A673 (cell line): ENCODE measurements around the gene ACADSB. TPM values are rescaled to one million over a fixed set of nuclear protein-coding genes. Genes with fewer than 3 reads are reported as not detected.

ENCODE experiments used
- BruUV-seq: library from RNA; stranded (reverse); fragments of 400-500 nt; replicated peaks from 2 replicates; lab custom pipeline; 2021; lab: Mats Ljungman, UMichigan
- CTCF ChIA-PET: fragments of 300-600 bp; sonication (Branson Sonifier 250); formaldehyde crosslinking; loops from one replicate; lab custom pipeline; 2022; ENCODE audit warnings: antibody characterized with exemption; lab: Charles Lee
- POLR2A ChIA-PET: fragments of 300-600 bp; sonication (Branson Sonifier 250); formaldehyde crosslinking; loops from one replicate; lab custom pipeline; 2022; ENCODE audit warnings: antibody characterized with exemption; ENCODE audit not compliant: low non-redundant PET; lab: Charles Lee
- DNase-seq: peaks from one replicate; pipeline ENCODE4 v3.0.0-alpha.2; 2015; ENCODE audit warnings: low spot score
- H3K27ac ChIP-seq: fragments of 200-600 bp; sonication (generic); 2 replicates; pipeline ENCODE4 v1.5.1; 2016; ENCODE audit warnings: mixed run types, low read depth, mild to moderate bottlenecking, mixed read lengths, antibody characterized with exemption, low read length; ENCODE audit not compliant: poor library complexity, severe bottlenecking
- H3K27me3 ChIP-seq: fragments of 200-600 bp; sonication (generic); replicated peaks from 2 replicates; pipeline ENCODE4 v1.6.1; 2017; ENCODE audit warnings: mixed run types, low read depth, mild to moderate bottlenecking, mixed read lengths, antibody characterized with exemption, low read length; ENCODE audit not compliant: insufficient read depth, poor library complexity
- H3K36me3 ChIP-seq: fragments of 200-600 bp; sonication (generic); 2 replicates; pipeline ENCODE4 v1.6.1; 2016; ENCODE audit warnings: mixed run types, mild to moderate bottlenecking, mixed read lengths, antibody characterized with exemption, low read length; ENCODE audit not compliant: insufficient read depth, poor library complexity, severe bottlenecking
- H3K4me1 ChIP-seq: fragments of 200-600 bp; sonication (generic); 2 replicates; pipeline ENCODE4 v1.6.1; 2017; ENCODE audit warnings: mixed run types, mild to moderate bottlenecking, mixed read lengths, antibody characterized with exemption, low read length; ENCODE audit not compliant: insufficient read depth, poor library complexity, severe bottlenecking
- H3K4me3 ChIP-seq: fragments of 200-600 bp; sonication (generic); 2 replicates; pipeline ENCODE4 v1.5.1; 2016; ENCODE audit warnings: low read depth, mixed run types, mild to moderate bottlenecking, mixed read lengths, low read length; ENCODE audit not compliant: poor library complexity, severe bottlenecking
- H3K9me3 ChIP-seq: fragments of 200-600 bp; sonication (generic); 2 replicates; pipeline ENCODE4 v1.6.1; 2016; ENCODE audit warnings: mixed run types, low read depth, mild to moderate bottlenecking, mixed read lengths, antibody characterized with exemption, low read length; ENCODE audit not compliant: poor library complexity, severe bottlenecking
- CTCF ChIP-seq: fragments of 300-800, 200-600 bp; sonication (generic); conservative IDR thresholded peaks from 2 replicates; pipeline ENCODE4 v1.5.1; 2017; ENCODE audit warnings: low read depth, mild to moderate bottlenecking, antibody characterized with exemption, low read length, moderate library complexity, mixed read lengths
- EZH2 ChIP-seq: fragments of 200-600 bp; sonication (generic); IDR thresholded peaks from 2 replicates; pipeline ENCODE4 v1.6.1; 2017; ENCODE audit warnings: borderline replicate concordance, low read depth, mild to moderate bottlenecking, mixed read lengths, antibody characterized with exemption, low read length; ENCODE audit not compliant: poor library complexity, severe bottlenecking
- intact Hi-C: fragments of 100-400 bp; cut with micrococcal nuclease; formaldehyde crosslinking; loops from one replicate; pipeline ENCODE4 v1.10.0; 2022; ENCODE audit not compliant: unreplicated experiment
- total RNA-seq: library from RNA; stranded (reverse); gene quantifications from 2 replicates; pipeline ENCODE4 v1.2.3, GENCODE V29; 2021

The ACADSB gene
- total RNA-seq, 1 experiment from 2014 or later = 20.4 TPM

DNA sequence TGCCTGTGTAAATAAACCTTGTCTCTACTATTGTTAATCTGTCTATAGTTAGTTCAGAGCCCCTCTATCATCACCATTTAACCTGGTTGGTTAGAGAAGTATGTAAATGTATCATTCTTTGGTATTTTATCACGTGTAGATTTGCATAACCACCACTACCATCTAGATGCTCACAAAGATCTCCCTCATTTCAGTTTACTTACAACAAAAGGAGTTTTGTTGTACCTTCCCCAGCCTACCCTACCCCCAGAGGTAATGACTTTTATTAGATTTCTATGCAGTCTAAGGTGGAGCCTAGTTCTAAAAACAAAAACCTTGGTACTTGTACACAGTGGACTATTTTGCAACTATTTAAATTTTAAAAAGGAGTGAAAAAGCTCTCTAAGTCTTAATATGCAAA is 17.5 kb downstream of the ACADSB start:
- H3K27me3 ChIP-seq = no peaks in the 10 kb centered on the region
- intact Hi-C loops = no loop called here
- DNase-seq = no peak
- TF ChIP-seq CTCF (no peak), EZH2 (no peak)
- H3K27ac ChIP-seq = no peak overlapping the region
- H3K4me3 ChIP-seq = no peak overlapping the region
- ChIA-PET POLR2A (no interaction called here), CTCF (no interaction called here)
- peaks cover 5% of the 10 kb centered on the region for H3K4me1 ChIP-seq
- no peaks in the 10 kb centered on the region for H3K9me3 ChIP-seq
- H3K36me3 ChIP-seq = no peaks in the 10 kb centered on the region
- BruUV-seq = no TSS peak

- ChIA-PET POLR2A (no interaction called here), CTCF (no interaction called here)
- Histone ChIP-seq H3K27me3 (no peaks in the 10 kb centered on the region), H3K27ac (no peak overlapping the region), H3K4me3 (no peak overlapping the region), H3K36me3 (no peaks in the 10 kb centered on the region), H3K4me1 (no peaks in the 10 kb centered on the region), H3K9me3 (no peaks in the 10 kb centered on the region)
- DNase-seq = no peak
- BruUV-seq = no TSS peak
- intact Hi-C loops = no loop called here
- TF ChIP-seq CTCF = no peak
- TF ChIP-seq EZH2 = no peak
Measured at GRCh38 chr10:123027861-123028260, 19.1 kb downstream of the ACADSB start.

DNA sequence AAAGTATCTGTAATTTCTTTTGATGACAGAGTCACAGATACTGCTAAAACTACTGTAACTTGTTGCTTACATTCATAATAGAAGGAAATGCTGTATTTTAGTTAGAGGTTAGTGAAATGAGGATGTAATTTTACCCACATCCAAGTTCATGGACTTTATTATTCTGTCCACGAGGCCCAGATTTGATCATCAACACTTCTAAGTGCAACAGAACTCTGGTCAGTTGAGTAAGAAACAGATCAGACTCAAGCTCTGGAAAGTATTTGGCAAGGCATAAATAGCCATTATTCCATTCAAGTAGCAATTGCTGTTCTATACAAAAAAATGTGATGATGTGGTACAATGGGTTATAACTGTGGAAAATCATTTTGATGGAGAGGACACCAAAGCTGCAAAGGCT is 22.3 kb downstream of the ACADSB start:
- H3K27me3 ChIP-seq = no peaks in the 10 kb centered on the region
- POLR2A ChIA-PET = no interaction called here

More for the DNA sequence above, 22.3 kb downstream of the ACADSB start:
- BruUV-seq = no TSS peak
- TF ChIP-seq EZH2 (no peak), CTCF (no peak)
- Histone ChIP-seq H3K4me3 (no peak overlapping the region), H3K4me1 (no peaks in the 10 kb centered on the region), H3K27ac (no peak overlapping the region), H3K9me3 (no peaks in the 10 kb centered on the region), H3K36me3 (no peaks in the 10 kb centered on the region)
- no peak for DNase-seq
- CTCF ChIA-PET = no interaction called here
- intact Hi-C loops = no loop called here
